HUES6 (cell line): ENCODE results near the gene ANKRD9.

Source experiments
- H3K27ac ChIP-seq: 2 replicates; pipeline ENCODE4 v1.7.0; 2013; ENCODE audit warnings: low read depth, mild to moderate bottlenecking, low read length, inconsistent platforms
- H3K27me3 ChIP-seq: 2 replicates; pipeline ENCODE4 v1.6.1; 2013; ENCODE audit warnings: low read length; ENCODE audit not compliant: control insufficient read depth, insufficient read depth
- H3K36me3 ChIP-seq: 2 replicates; pipeline ENCODE4 v1.6.1; 2013; ENCODE audit warnings: low read length; ENCODE audit not compliant: control insufficient read depth, insufficient read depth
- H3K4me1 ChIP-seq: 2 replicates; pipeline ENCODE4 v1.6.1; 2013; ENCODE audit warnings: low read length; ENCODE audit not compliant: control insufficient read depth, insufficient read depth
- H3K4me3 ChIP-seq: 2 replicates; pipeline ENCODE4 v1.5.1; 2013; ENCODE audit warnings: low read depth, low read length
- H3K9ac ChIP-seq: one replicate; pipeline ENCODE4 v1.6.1; 2013; ENCODE audit warnings: mild to moderate bottlenecking, low read length
- H3K9me3 ChIP-seq: 2 replicates; pipeline ENCODE4 v1.6.1; 2013; ENCODE audit warnings: low read depth, low read length; ENCODE audit not compliant: control insufficient read depth, insufficient read depth

The ANKRD9 gene

GRCh38 chr14:102507857-102508312, 1.7 kb downstream of the ANKRD9 start:
- no peak overlapping the region for H3K27ac ChIP-seq
- H3K4me1 ChIP-seq: peaks cover 21% of the 10 kb centered on the region
- H3K9me3 ChIP-seq: no peaks in the 10 kb centered on the region
- no peaks in the 10 kb centered on the region for H3K27me3 ChIP-seq
- peak overlapping the region; percentile 90; the same call in 1 of the 2 replicates for H3K4me3 ChIP-seq
- peaks cover 14% of the 10 kb centered on the region for H3K36me3 ChIP-seq
- peak overlapping the region; percentile 5 for H3K9ac ChIP-seq

- Histone ChIP-seq H3K9me3 (no peaks in the 10 kb centered on the region), H3K4me3 (no peak overlapping the region), H3K27me3 (no peaks in the 10 kb centered on the region), H3K27ac (no peak overlapping the region), H3K9ac (no peak overlapping the region), H3K36me3 (peaks cover 14% of the 10 kb centered on the region), H3K4me1 (peaks cover 21% of the 10 kb centered on the region)
Observed at GRCh38 chr14:102507081-102507856, 2.3 kb downstream of the ANKRD9 start.

- H3K27me3 ChIP-seq: no peaks in the 10 kb centered on the region
- peaks cover 21% of the 10 kb centered on the region for H3K4me1 ChIP-seq
- H3K36me3 ChIP-seq: peaks cover 14% of the 10 kb centered on the region
- H3K9me3 ChIP-seq: no peaks in the 10 kb centered on the region
- no peak overlapping the region for H3K27ac ChIP-seq
- no peak overlapping the region for H3K9ac ChIP-seq
- no peak overlapping the region for H3K4me3 ChIP-seq
Observed at GRCh38 chr14:102506626-102506925, 3.0 kb downstream of the ANKRD9 start.

GRCh38 chr14:102505775-102506625, 3.6 kb downstream of the ANKRD9 start:
- H3K27ac ChIP-seq: no peak overlapping the region
- no peak overlapping the region for H3K4me3 ChIP-seq
- no peaks in the 10 kb centered on the region for H3K27me3 ChIP-seq
- H3K36me3 ChIP-seq: peaks cover 14% of the 10 kb centered on the region
- H3K4me1 ChIP-seq: peaks cover 16% of the 10 kb centered on the region
- no peaks in the 10 kb centered on the region for H3K9me3 ChIP-seq
- no peak overlapping the region for H3K9ac ChIP-seq

GRCh38 chr14:102505000-102505619, 4.5 kb downstream of the ANKRD9 start:
- Histone ChIP-seq H3K4me3 (no peak overlapping the region), H3K27ac (no peak overlapping the region), H3K9ac (no peak overlapping the region)

GRCh38 chr14:102504328-102504999, 5.1 kb downstream of the ANKRD9 start:
- H3K9me3 ChIP-seq: no peaks in the 10 kb centered on the region
- H3K27me3 ChIP-seq: no peaks in the 10 kb centered on the region
- no peak overlapping the region for H3K4me3 ChIP-seq
- no peak overlapping the region for H3K9ac ChIP-seq
- H3K4me1 ChIP-seq: peaks cover 8% of the 10 kb centered on the region; the same call in 1 of the 2 replicates
- peaks cover 14% of the 10 kb centered on the region for H3K36me3 ChIP-seq
- H3K27ac ChIP-seq: no peak overlapping the region

More at GRCh38 chr14:102505000-102505619, 4.5 kb downstream of the ANKRD9 start:
- no peaks in the 10 kb centered on the region for H3K27me3 ChIP-seq
- peaks cover 14% of the 10 kb centered on the region for H3K36me3 ChIP-seq
- no peaks in the 10 kb centered on the region for H3K9me3 ChIP-seq
- H3K4me1 ChIP-seq: peaks cover 8% of the 10 kb centered on the region; the same call in 1 of the 2 replicates

- H3K9me3 ChIP-seq: no peaks in the 10 kb centered on the region
- no peaks in the 10 kb centered on the region for H3K27me3 ChIP-seq
- no peak overlapping the region for H3K4me3 ChIP-seq
- no peak overlapping the region for H3K27ac ChIP-seq
- H3K9ac ChIP-seq: no peak overlapping the region
- peaks cover 20% of the 10 kb centered on the region for H3K36me3 ChIP-seq
- peaks cover 6% of the 10 kb centered on the region; the same call in 1 of the 2 replicates for H3K4me1 ChIP-seq
Observed at GRCh38 chr14:102503641-102504327, 5.8 kb downstream of the ANKRD9 start.

- H3K27me3 ChIP-seq: no peaks in the 10 kb centered on the region
- H3K4me1 ChIP-seq: no peaks in the 10 kb centered on the region; the same call in 1 of the 2 replicates
- H3K9ac ChIP-seq: no peak overlapping the region
- H3K27ac ChIP-seq: no peak overlapping the region
- no peaks in the 10 kb centered on the region for H3K9me3 ChIP-seq
- H3K4me3 ChIP-seq: no peak overlapping the region
- peaks cover 24% of the 10 kb centered on the region for H3K36me3 ChIP-seq
Observed at GRCh38 chr14:102502571-102502970, 7.0 kb downstream of the ANKRD9 start.

GRCh38 chr14:102501751-102502315, 7.7 kb downstream of the ANKRD9 start:
- Histone ChIP-seq H3K27me3 (no peaks in the 10 kb centered on the region), H3K4me1 (no peaks in the 10 kb centered on the region; the same call in 1 of the 2 replicates), H3K4me3 (no peak overlapping the region), H3K36me3 (peaks cover 24% of the 10 kb centered on the region), H3K9me3 (no peaks in the 10 kb centered on the region), H3K9ac (no peak overlapping the region), H3K27ac (no peak overlapping the region)

- Histone ChIP-seq H3K36me3 (peaks cover 13% of the 10 kb centered on the region), H3K27me3 (no peaks in the 10 kb centered on the region), H3K9ac (no peak overlapping the region), H3K9me3 (no peaks in the 10 kb centered on the region), H3K4me1 (no peaks in the 10 kb centered on the region; the same call in 1 of the 2 replicates), H3K27ac (no peak overlapping the region), H3K4me3 (no peak overlapping the region)
Observed at GRCh38 chr14:102500713-102501112, 8.9 kb downstream of the ANKRD9 start.
